Neural crest cell (in vitro differentiated cells): ENCODE measurements around the gene VPS37B. TPM values are rescaled to one million over a fixed set of nuclear protein-coding genes. Genes with fewer than 3 reads are reported as not detected.

ENCODE experiments used
- DNase-seq: peaks from one replicate; pipeline ENCODE4 v3.0.0; 2021; ENCODE audit warnings: low read depth, mixed read lengths, low spot score
- H3K27ac Mint-ChIP-seq: one replicate; pipeline ENCODE4 v1.8.0; 2021; ENCODE audit warnings: mild to moderate bottlenecking, mixed read lengths; ENCODE audit not compliant: unreplicated experiment
- H3K27me3 Mint-ChIP-seq: 2 replicates; pipeline ENCODE4 v1.8.0; 2021; ENCODE audit warnings: low read depth, mild to moderate bottlenecking, mixed read lengths
- H3K36me3 Mint-ChIP-seq: 2 replicates; pipeline ENCODE4 v1.8.0; 2021; ENCODE audit warnings: low read depth, mild to moderate bottlenecking, mixed read lengths
- H3K4me1 Mint-ChIP-seq: 2 replicates; pipeline ENCODE4 v1.8.0; 2021; ENCODE audit warnings: mixed read lengths
- H3K4me3 Mint-ChIP-seq: one replicate; pipeline ENCODE4 v1.8.0; 2021; ENCODE audit warnings: mild to moderate bottlenecking, mixed read lengths
- H3K9me3 Mint-ChIP-seq: 2 replicates; pipeline ENCODE4 v1.8.0; 2021; ENCODE audit warnings: mixed read lengths
- CTCF ChIP-seq: fragments of 200-600 bp; sonication (generic); conservative IDR thresholded peaks from 2 replicates; pipeline ENCODE4 v1.5.0; 2021; ENCODE audit warnings: antibody characterized with exemption, mild to moderate bottlenecking
- total RNA-seq: library from RNA; stranded (reverse); gene quantifications from 2 replicates; pipeline ENCODE4 v1.2.1, GENCODE V29; 2021

The VPS37B gene
- total RNA-seq, 1 donor from 2014 or later, result 41.5 TPM

- TF ChIP-seq CTCF, result peak; percentile 26
- Mint-ChIP-seq H3K27ac (peak overlapping the region; percentile 16), H3K4me1 (peaks cover 32% of the 10 kb centered on the region), H3K9me3 (no peaks in the 10 kb centered on the region), H3K27me3 (peaks cover 48% of the 10 kb centered on the region), H3K4me3 (peak overlapping the region; percentile 90), H3K36me3 (no peaks in the 10 kb centered on the region)
- DNase-seq, result peak; percentile 56
These were observed 61.6 kb downstream of the VPS37B start for GRCh38 chr12:122834104-122834920.

- Mint-ChIP-seq H3K27me3 (peaks cover 39% of the 10 kb centered on the region), H3K36me3 (no peaks in the 10 kb centered on the region), H3K9me3 (no peaks in the 10 kb centered on the region), H3K4me3 (peak overlapping the region; percentile 24), H3K27ac (no peak overlapping the region), H3K4me1 (peaks cover 29% of the 10 kb centered on the region)
- TF ChIP-seq CTCF, result no peak
- no peak for DNase-seq
These were observed 65.3 kb downstream of the VPS37B start for GRCh38 chr12:122830517-122831214.

GRCh38 chr12:122827258-122827657, 68.7 kb downstream of the VPS37B start:
- peaks cover 15% of the 10 kb centered on the region for H3K4me1 Mint-ChIP-seq
- H3K9me3 Mint-ChIP-seq, result no peaks in the 10 kb centered on the region
- H3K36me3 Mint-ChIP-seq, result no peaks in the 10 kb centered on the region
- no peak overlapping the region for H3K27ac Mint-ChIP-seq
- TF ChIP-seq CTCF, result no peak
- DNase-seq, result no peak
- peaks cover 25% of the 10 kb centered on the region for H3K27me3 Mint-ChIP-seq
- no peak overlapping the region for H3K4me3 Mint-ChIP-seq

- DNase-seq, result no peak
- Mint-ChIP-seq H3K9me3 (no peaks in the 10 kb centered on the region), H3K27ac (no peak overlapping the region), H3K36me3 (no peaks in the 10 kb centered on the region), H3K27me3 (peaks cover 25% of the 10 kb centered on the region), H3K4me3 (peak overlapping the region; percentile 61), H3K4me1 (peaks cover 15% of the 10 kb centered on the region)
- no peak for TF ChIP-seq CTCF
These were observed 69.9 kb downstream of the VPS37B start for GRCh38 chr12:122825773-122826724.

- no peak overlapping the region for H3K4me3 Mint-ChIP-seq
- peaks cover 15% of the 10 kb centered on the region for H3K4me1 Mint-ChIP-seq
- no peak for TF ChIP-seq CTCF
- no peaks in the 10 kb centered on the region for H3K36me3 Mint-ChIP-seq
- H3K9me3 Mint-ChIP-seq, result no peaks in the 10 kb centered on the region
- DNase-seq, result no peak
- no peak overlapping the region for H3K27ac Mint-ChIP-seq
- peaks cover 13% of the 10 kb centered on the region for H3K27me3 Mint-ChIP-seq
These were observed 72.5 kb downstream of the VPS37B start for GRCh38 chr12:122823429-122823828.
